Measurements from ENCODE around the gene PARD3. TPM values are rescaled to one million over a fixed set of nuclear protein-coding genes. Genes with fewer than 3 reads are reported as not detected.

Gene PARD3
- polyA plus RNA-seq, 1 donor from 2014 or later, result 12.4 TPM

DNA sequence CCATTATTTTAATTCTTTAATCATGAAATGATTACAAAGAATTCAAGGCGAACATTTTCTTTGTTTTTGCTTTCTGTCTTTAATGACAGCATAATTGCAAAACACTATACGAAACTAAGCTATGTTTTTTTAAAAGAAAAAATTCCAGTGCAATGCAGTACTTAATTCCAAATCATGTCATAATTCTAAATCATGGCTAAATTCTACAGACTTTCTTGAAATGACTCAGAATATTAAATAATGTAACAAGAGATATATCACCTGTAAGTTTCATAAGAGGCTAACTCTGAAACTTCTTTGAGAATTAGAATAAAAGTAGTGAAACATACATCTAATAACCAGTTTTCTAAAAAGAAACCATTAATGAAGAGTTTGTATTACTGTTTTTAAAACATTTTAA, 671.6 kb downstream of the PARD3 start:
- H3F3A ChIP-seq (ENCODE audit: insufficient read depth, low read length, poor library complexity, severe bottlenecking), result no peaks in the 10 kb centered on the region
- H3K27me3 ChIP-seq (ENCODE audit: insufficient read depth, low read depth, low read length), result peaks cover 6% of the 10 kb centered on the region
- H3K4me2 ChIP-seq (ENCODE audit: low read length), result no peak overlapping the region
- no peak overlapping the region for H3K4me3 ChIP-seq (ENCODE audit: low read length)
- H3K9me2 ChIP-seq (ENCODE audit: insufficient read depth, low read length), result no peaks in the 10 kb centered on the region
- no peak overlapping the region for H3K9ac ChIP-seq (ENCODE audit: low read length)
- H3K27ac ChIP-seq (ENCODE audit: low read length), result no peak overlapping the region
- H2AFZ ChIP-seq (ENCODE audit: low read depth, low read length), result no peak overlapping the region
- no peaks in the 10 kb centered on the region for H4K20me1 ChIP-seq (ENCODE audit: insufficient read depth)
- H3K36me3 ChIP-seq (ENCODE audit: insufficient read depth, low read length), result no peaks in the 10 kb centered on the region
- no peak for TF ChIP-seq MXI1 (conservative IDR thresholded peaks at IDR 0.05; ENCODE audit: poor library complexity, severe bottlenecking)
- no peak for TF ChIP-seq POLR2AphosphoS5 (IDR thresholded peaks at IDR 0.05)
- TF ChIP-seq, protein P1, sequence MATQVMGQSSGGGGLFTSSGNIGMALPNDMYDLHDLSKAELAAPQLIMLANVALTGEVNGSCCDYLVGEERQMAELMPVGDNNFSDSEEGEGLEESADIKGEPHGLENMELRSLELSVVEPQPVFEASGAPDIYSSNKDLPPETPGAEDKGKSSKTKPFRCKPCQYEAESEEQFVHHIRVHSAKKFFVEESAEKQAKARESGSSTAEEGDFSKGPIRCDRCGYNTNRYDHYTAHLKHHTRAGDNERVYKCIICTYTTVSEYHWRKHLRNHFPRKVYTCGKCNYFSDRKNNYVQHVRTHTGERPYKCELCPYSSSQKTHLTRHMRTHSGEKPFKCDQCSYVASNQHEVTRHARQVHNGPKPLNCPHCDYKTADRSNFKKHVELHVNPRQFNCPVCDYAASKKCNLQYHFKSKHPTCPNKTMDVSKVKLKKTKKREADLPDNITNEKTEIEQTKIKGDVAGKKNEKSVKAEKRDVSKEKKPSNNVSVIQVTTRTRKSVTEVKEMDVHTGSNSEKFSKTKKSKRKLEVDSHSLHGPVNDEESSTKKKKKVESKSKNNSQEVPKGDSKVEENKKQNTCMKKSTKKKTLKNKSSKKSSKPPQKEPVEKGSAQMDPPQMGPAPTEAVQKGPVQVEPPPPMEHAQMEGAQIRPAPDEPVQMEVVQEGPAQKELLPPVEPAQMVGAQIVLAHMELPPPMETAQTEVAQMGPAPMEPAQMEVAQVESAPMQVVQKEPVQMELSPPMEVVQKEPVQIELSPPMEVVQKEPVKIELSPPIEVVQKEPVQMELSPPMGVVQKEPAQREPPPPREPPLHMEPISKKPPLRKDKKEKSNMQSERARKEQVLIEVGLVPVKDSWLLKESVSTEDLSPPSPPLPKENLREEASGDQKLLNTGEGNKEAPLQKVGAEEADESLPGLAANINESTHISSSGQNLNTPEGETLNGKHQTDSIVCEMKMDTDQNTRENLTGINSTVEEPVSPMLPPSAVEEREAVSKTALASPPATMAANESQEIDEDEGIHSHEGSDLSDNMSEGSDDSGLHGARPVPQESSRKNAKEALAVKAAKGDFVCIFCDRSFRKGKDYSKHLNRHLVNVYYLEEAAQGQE (IDR thresholded peaks at IDR 0.05; ENCODE audit: borderline replicate concordance), result no peak
- TF ChIP-seq EP300 (conservative IDR thresholded peaks at IDR 0.05; ENCODE audit: poor library complexity, severe bottlenecking), result no peak
- no peak for TF ChIP-seq RAD21 (conservative IDR thresholded peaks at IDR 0.05)
- no peak for TF ChIP-seq EZH2 (IDR thresholded peaks at IDR 0.05; ENCODE audit: borderline replicate concordance, insufficient read depth, low read length, poor library complexity, severe bottlenecking)
- TF ChIP-seq TAF1 (IDR thresholded peaks at IDR 0.05; ENCODE audit: low read depth), result no peak
- TF ChIP-seq SMC3 (conservative IDR thresholded peaks at IDR 0.05; ENCODE audit: poor library complexity), result no peak
- TF ChIP-seq, protein P2, sequence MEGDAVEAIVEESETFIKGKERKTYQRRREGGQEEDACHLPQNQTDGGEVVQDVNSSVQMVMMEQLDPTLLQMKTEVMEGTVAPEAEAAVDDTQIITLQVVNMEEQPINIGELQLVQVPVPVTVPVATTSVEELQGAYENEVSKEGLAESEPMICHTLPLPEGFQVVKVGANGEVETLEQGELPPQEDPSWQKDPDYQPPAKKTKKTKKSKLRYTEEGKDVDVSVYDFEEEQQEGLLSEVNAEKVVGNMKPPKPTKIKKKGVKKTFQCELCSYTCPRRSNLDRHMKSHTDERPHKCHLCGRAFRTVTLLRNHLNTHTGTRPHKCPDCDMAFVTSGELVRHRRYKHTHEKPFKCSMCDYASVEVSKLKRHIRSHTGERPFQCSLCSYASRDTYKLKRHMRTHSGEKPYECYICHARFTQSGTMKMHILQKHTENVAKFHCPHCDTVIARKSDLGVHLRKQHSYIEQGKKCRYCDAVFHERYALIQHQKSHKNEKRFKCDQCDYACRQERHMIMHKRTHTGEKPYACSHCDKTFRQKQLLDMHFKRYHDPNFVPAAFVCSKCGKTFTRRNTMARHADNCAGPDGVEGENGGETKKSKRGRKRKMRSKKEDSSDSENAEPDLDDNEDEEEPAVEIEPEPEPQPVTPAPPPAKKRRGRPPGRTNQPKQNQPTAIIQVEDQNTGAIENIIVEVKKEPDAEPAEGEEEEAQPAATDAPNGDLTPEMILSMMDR (IDR thresholded peaks at IDR 0.05; ENCODE audit: poor library complexity, severe bottlenecking), result no peak
- H3K9me3 ChIP-seq (ENCODE audit: low read length), result no peaks in the 10 kb centered on the region
- no peaks in the 10 kb centered on the region for H3K79me2 ChIP-seq (replicated peaks; ENCODE audit: insufficient read depth, low read length)

DNA sequence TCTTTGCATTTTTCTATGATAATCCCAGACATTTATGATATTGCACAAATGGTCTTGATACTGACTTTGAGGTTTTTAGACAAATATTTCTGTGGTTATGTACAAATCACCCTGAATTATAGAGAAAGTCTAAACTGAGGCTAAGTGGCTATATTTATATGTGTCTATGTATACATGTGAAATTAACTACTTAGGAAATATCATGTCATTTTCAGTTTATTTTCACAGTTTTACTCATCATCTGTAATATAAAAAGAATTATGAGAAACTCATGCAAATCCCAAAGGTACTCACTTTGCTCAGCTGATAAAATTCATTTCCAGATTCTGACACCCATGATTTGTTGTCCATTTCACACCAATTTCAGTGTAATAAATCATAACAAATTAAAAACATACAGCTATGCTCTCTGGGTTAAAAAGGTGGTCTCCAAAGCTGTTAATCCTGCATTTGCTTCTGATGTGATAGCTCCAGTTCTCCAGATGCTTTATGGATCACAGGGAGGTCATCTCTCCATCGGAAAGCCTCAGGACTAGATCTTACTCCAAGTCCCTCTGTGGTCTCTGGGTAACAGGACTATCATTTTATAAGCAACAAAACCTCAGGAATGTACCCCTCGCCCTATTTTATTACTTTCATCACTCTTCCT, 673.9 kb downstream of the PARD3 start:
- H3K4me3 ChIP-seq (ENCODE audit: low read length), result no peak overlapping the region
- no peaks in the 10 kb centered on the region for H3K9me3 ChIP-seq (ENCODE audit: low read length)
- peaks cover 5% of the 10 kb centered on the region for H3K27me3 ChIP-seq (ENCODE audit: insufficient read depth, low read depth, low read length)
- H3K9me2 ChIP-seq (ENCODE audit: insufficient read depth, low read length), result no peaks in the 10 kb centered on the region
- H3K27ac ChIP-seq (ENCODE audit: low read length), result no peak overlapping the region
- no peaks in the 10 kb centered on the region for H3K79me2 ChIP-seq (replicated peaks; ENCODE audit: insufficient read depth, low read length)
- H3K9ac ChIP-seq (ENCODE audit: low read length), result no peak overlapping the region
- H4K20me1 ChIP-seq (ENCODE audit: insufficient read depth), result no peaks in the 10 kb centered on the region
- H2AFZ ChIP-seq (ENCODE audit: low read depth, low read length), result no peak overlapping the region
- H3K36me3 ChIP-seq (ENCODE audit: insufficient read depth, low read length), result no peaks in the 10 kb centered on the region
- no peaks in the 10 kb centered on the region for H3F3A ChIP-seq (ENCODE audit: insufficient read depth, low read length, poor library complexity, severe bottlenecking)
- no peak for TF ChIP-seq MXI1 (conservative IDR thresholded peaks at IDR 0.05; ENCODE audit: poor library complexity, severe bottlenecking)
- TF ChIP-seq EP300 (conservative IDR thresholded peaks at IDR 0.05; ENCODE audit: poor library complexity, severe bottlenecking), result no peak
- no peak for TF ChIP-seq TAF1 (IDR thresholded peaks at IDR 0.05; ENCODE audit: low read depth)
- no peak overlapping the region for H3K4me2 ChIP-seq (ENCODE audit: low read length)
